Activated CD4-positive, alpha-beta T cell treated with anti-CD3 and anti-CD28 coated beads, Interleukin-2, amount 50 U/mL, for 4 hours (primary cell): ENCODE measurements around the gene RNASEL.
"Not testable (repeated sequence)": the region's sequence is repeated elsewhere in the genome, so short reads cannot be mapped to it uniquely, and the experiment has no call there.

Experiments
- DNase-seq, 2 experiments: peaks; one replicate each; pipeline ENCODE4 v3.0.0-alpha.2; 2020

Gene RNASEL

GRCh38 chr1:182560392-182560984 is 28.6 kb downstream of the RNASEL start:
- DNase-seq: no peak

- no peak for DNase-seq
These were observed 32.8 kb downstream of the RNASEL start for GRCh38 chr1:182556279-182556678.

- no peak for DNase-seq
These were observed 33.6 kb downstream of the RNASEL start for GRCh38 chr1:182555493-182555892.

- DNase-seq: no peak
These were observed 36.5 kb downstream of the RNASEL start for GRCh38 chr1:182552527-182552926.

- DNase-seq: no peak
These were observed 39.2 kb downstream of the RNASEL start for GRCh38 chr1:182549811-182550210.

- no peak for DNase-seq
These were observed 39.7 kb downstream of the RNASEL start for GRCh38 chr1:182549346-182549745.

GRCh38 chr1:182533896-182534295 is 55.2 kb downstream of the RNASEL start:
- no peak for DNase-seq

- not testable (repeated sequence) for DNase-seq
These were observed 60.9 kb downstream of the RNASEL start for GRCh38 chr1:182528206-182528605.

- no peak for DNase-seq
These were observed 61.4 kb downstream of the RNASEL start for GRCh38 chr1:182527680-182528079.

- no peak for DNase-seq
These were observed 63.7 kb downstream of the RNASEL start for GRCh38 chr1:182525342-182525741.
